Spleen (tissue), 7 donors: Measurements from ENCODE around the gene RECK.

Experiments used
- POLR2A ChIP-seq, 3 donors: fragments of 450-650 bp; IDR thresholded peaks; one replicate each; pipeline ENCODE4 v1.5.1; 2017; ENCODE audit warnings: antibody characterized with exemption in 3 of 3, mild to moderate bottlenecking in 1 of 3
- POLR2AphosphoS5 ChIP-seq, 3 donors: sonication (generic); formaldehyde crosslinking; IDR thresholded peaks; one replicate each; pipeline ENCODE4 v1.5.1; 2017; ENCODE audit warnings: antibody characterized with exemption in 3 of 3
- TF ChIP-seq, protein P1 (sequence below), 11 experiments: fragments of 200-600 bp in 7 of 11; fragments of 450-650 bp in 4 of 11; sonication (generic) in 4 of 11; IDR thresholded peaks in 8 of 11; conservative IDR thresholded peaks in 3 of 11; 1 replicate in 7 of 11; 2 replicates in 4 of 11; pipeline versions ENCODE4 v1.4.0 to v1.8.0; 2016 to 2021; ENCODE audit warnings: antibody characterized with exemption in 11 of 11, inconsistent platforms in 4 of 11, mild to moderate bottlenecking in 1 of 11
- donor health status: DM: no; HTN: no; CAD: no; lungs with moderate emphysema.
- donor health status: DM: no; HTN: no; CAD: no.
- donor health status: DM: no; HTN: no; CAD: no.

DNA sequence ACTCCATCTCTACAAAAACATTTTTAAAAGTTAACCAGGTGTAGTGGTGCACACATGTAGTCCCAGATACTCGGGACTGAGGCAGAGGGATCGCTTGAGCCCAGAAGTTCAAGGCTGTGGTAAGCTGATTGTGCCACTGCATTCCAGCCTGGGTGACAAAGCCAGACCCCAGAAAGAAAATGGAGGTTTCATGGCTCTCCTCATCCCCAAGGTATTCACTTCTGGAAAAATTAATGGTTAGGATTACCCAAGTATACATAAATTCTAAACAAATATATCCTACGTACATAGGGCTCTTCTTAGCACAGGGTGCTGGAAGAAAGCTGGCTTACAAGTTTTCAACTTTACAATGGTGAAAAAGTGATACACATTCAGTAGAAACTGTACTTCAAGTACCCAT is 18.6 kb upstream of the RECK start:
- TF ChIP-seq, protein P1, sequence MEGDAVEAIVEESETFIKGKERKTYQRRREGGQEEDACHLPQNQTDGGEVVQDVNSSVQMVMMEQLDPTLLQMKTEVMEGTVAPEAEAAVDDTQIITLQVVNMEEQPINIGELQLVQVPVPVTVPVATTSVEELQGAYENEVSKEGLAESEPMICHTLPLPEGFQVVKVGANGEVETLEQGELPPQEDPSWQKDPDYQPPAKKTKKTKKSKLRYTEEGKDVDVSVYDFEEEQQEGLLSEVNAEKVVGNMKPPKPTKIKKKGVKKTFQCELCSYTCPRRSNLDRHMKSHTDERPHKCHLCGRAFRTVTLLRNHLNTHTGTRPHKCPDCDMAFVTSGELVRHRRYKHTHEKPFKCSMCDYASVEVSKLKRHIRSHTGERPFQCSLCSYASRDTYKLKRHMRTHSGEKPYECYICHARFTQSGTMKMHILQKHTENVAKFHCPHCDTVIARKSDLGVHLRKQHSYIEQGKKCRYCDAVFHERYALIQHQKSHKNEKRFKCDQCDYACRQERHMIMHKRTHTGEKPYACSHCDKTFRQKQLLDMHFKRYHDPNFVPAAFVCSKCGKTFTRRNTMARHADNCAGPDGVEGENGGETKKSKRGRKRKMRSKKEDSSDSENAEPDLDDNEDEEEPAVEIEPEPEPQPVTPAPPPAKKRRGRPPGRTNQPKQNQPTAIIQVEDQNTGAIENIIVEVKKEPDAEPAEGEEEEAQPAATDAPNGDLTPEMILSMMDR (IDR thresholded peaks at IDR 0.05 in 8 of 11, conservative IDR thresholded peaks at IDR 0.05 in 3 of 11) = no peak
- TF ChIP-seq POLR2AphosphoS5 (IDR thresholded peaks at IDR 0.05) (no peak), POLR2A (IDR thresholded peaks at IDR 0.05) (no peak)
